Keratinocyte (primary cell): ENCODE data around the gene PHACTR1.

ENCODE experiments used
- EZH2 ChIP-seq: IDR thresholded peaks from one replicate; pipeline ENCODE4 v1.6.1; 2012; ENCODE audit warnings: inconsistent platforms, mild to moderate bottlenecking, low read length, moderate library complexity
- TF ChIP-seq, protein P1 (sequence below), 3 experiments: IDR thresholded peaks in 1 of 3; conservative IDR thresholded peaks in 1 of 3; optimal IDR thresholded peaks in 1 of 3; 2 replicates in 2 of 3; 3 replicates in 1 of 3; pipeline versions ENCODE3 to v1.5.1; 2011; ENCODE audit warnings: low read length in 3 of 3, mild to moderate bottlenecking in 3 of 3, moderate library complexity in 2 of 3, control low read depth in 1 of 3, inconsistent platforms in 1 of 3; ENCODE audit not compliant: insufficient read depth in 2 of 3; ENCODE audit errors: extremely low read depth in 1 of 3

DNA sequence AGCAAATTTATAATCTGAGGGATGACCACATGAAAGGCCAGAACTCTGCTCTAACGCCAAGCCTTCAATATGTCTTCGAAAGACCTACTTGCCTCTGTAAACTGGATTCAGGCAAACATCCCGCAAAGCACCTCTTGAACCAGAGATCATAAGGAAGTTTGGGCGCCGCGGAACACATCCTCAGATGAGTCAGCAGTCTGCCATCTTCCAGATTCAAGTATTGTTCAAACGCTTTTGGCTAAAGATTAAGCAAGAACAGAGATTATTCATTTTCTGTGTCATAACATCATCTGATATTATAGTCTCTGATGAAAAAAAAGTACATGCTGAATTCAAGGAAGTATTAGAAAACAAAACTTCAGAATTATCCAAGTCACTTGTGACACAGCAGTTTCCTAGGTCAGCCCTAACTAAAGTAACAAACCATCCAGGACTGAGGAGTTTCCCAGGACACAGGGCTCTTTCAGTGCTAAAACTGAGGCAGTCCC is 591.0 kb downstream of the PHACTR1 start:
- TF ChIP-seq, protein P1, sequence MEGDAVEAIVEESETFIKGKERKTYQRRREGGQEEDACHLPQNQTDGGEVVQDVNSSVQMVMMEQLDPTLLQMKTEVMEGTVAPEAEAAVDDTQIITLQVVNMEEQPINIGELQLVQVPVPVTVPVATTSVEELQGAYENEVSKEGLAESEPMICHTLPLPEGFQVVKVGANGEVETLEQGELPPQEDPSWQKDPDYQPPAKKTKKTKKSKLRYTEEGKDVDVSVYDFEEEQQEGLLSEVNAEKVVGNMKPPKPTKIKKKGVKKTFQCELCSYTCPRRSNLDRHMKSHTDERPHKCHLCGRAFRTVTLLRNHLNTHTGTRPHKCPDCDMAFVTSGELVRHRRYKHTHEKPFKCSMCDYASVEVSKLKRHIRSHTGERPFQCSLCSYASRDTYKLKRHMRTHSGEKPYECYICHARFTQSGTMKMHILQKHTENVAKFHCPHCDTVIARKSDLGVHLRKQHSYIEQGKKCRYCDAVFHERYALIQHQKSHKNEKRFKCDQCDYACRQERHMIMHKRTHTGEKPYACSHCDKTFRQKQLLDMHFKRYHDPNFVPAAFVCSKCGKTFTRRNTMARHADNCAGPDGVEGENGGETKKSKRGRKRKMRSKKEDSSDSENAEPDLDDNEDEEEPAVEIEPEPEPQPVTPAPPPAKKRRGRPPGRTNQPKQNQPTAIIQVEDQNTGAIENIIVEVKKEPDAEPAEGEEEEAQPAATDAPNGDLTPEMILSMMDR (optimal IDR thresholded peaks at IDR 0.05 in 1 of 3, IDR thresholded peaks at IDR 0.05 in 1 of 3, conservative IDR thresholded peaks at IDR 0.05 in 1 of 3; ENCODE audit: extremely low read depth in 1 of 3, insufficient read depth in 2 of 3, low read length in 3 of 3) = no peak
- TF ChIP-seq EZH2 = no peak
